Effector memory CD8-positive, alpha-beta T cell (primary cell): ENCODE measurements around the gene PROB1.

Experiments used
- ATAC-seq: fragments of 150-1000 bp; cut with Tn5 transposase; replicated peaks from 2 replicates; pipeline ENCODE4 v1.10.0; 2021; ENCODE audit warnings: mild to moderate bottlenecking, moderate library complexity
- DNase-seq, 3 experiments: peaks; one replicate each; pipeline ENCODE4 v3.0.0; 2021
- H3K27ac Mint-ChIP-seq, 2 donors: one replicate each; pipeline ENCODE4 v1.8.0; 2022; ENCODE audit warnings: mild to moderate bottlenecking in 2 of 2, mixed read lengths in 2 of 2, moderate library complexity in 2 of 2
- H3K27me3 Mint-ChIP-seq, 2 donors: one replicate each; pipeline ENCODE4 v1.8.0; 2022; ENCODE audit warnings: mixed read lengths in 2 of 2
- H3K36me3 Mint-ChIP-seq: one replicate; pipeline ENCODE4 v1.8.0; 2022; ENCODE audit warnings: mild to moderate bottlenecking, moderate library complexity, mixed read lengths; ENCODE audit not compliant: insufficient read depth
- H3K4me1 Mint-ChIP-seq, 2 donors: one replicate each; pipeline ENCODE4 v1.8.0; 2022; ENCODE audit warnings: low read depth in 2 of 2, mixed read lengths in 2 of 2
- H3K4me3 Mint-ChIP-seq, 2 donors: one replicate each; pipeline ENCODE4 v1.8.0; 2022; ENCODE audit warnings: mild to moderate bottlenecking in 2 of 2, mixed read lengths in 2 of 2, moderate library complexity in 2 of 2
- H3K9me3 Mint-ChIP-seq, 2 donors: one replicate each; pipeline ENCODE4 v1.8.0; 2022; ENCODE audit warnings: mixed read lengths in 2 of 2

PROB1 gene

DNA sequence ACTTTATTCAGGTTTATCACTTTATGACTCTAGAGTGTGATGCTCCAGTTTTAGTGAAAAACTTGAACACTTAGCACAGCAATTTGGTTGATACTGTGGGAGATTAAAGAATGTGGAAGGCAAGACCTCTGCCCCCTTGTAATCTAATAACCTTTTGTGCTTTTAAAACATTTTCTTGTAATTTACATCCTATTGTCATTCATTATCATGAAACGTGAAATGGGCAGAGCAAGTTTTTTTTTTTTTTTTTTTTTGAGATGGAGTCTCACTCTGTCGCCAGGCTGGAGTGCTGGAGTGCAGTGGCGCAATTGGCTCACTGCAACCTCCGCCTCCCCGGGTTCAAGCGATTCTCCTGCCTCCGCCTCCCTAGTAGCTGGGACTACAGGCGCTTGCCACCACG is 51.4 kb downstream of the PROB1 start:
- H3K27ac Mint-ChIP-seq: peak overlapping the region in 1 of 2 donors; percentile 98
- ATAC-seq (no peak), DNase-seq (no peak)
- H3K36me3 Mint-ChIP-seq: peaks cover 45% of the 10 kb centered on the region
- peaks cover 40 to 55% of the 10 kb centered on the region in 2 donors for H3K4me1 Mint-ChIP-seq
- H3K4me3 Mint-ChIP-seq: peak overlapping the region; percentile 90 to 93
- H3K27me3 Mint-ChIP-seq: no peaks in the 10 kb centered on the region
- H3K9me3 Mint-ChIP-seq: no peaks in the 10 kb centered on the region

DNA sequence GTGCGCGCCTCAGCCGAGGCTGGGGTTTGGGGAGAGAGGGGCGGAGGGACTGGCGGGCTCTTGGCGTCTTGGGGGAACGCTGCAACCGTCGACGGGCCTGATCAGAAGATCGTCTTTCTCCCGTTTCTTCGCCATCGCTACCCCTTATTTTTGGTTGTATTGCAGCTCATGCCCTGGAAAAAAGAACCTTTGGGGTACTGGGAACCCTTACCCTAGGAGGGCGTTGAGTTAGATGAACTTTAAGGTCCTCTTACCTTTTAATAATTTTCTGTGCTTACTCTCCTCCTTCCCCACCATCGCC is 52.5 kb downstream of the PROB1 start:
- ATAC-seq (peak; percentile 68), DNase-seq (peak in 2 of 3 experiments; percentile 74 to 78)
- Mint-ChIP-seq H3K27me3 (no peaks in the 10 kb centered on the region), H3K9me3 (no peaks in the 10 kb centered on the region), H3K27ac (peak overlapping the region; percentile 98), H3K4me3 (peak overlapping the region; percentile 90 to 93), H3K4me1 (peaks cover 40 to 49% of the 10 kb centered on the region in 2 donors), H3K36me3 (peaks cover 36% of the 10 kb centered on the region)

DNA sequence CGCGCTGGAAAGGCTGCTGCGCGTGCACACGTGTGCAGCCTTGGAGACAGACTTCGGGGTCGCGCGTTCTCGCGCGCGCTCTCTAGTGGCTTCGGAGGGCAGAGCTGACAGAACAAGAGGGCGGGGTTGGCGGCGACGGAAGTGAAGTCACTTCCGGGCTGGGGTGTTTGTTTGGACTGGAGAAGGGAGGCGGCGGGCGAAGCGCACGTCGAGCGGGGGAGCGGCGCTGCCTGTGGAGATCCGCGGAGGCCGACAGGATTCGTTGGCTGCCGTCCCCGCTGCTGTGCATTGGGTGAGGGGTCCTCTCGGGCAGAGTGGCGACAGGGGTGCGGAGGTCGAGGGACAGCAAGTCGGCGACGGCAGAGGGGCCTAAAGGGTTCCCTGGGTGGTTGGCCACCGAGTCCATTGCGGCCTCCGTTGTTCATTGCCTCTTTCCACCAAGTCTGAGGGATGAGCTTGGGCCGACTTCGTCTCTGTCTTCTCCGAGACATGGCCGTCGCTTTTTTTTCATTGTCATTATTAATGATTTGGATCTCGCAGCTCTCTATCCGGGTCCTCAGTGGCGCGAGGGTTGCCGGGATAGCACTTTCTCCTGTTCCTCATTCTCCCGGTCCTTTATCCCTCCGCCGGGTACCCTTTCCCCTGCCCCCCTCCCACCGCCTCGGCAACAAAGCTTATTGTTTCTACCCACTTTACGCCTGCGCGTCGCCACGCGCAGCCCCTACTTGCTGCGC is 53.0 kb downstream of the PROB1 start, which contains the start of gene PAIP2:
PAIP2 (plus strand) TSS at position 166 of the 734 bp plus-strand sequence. CDS start 21,931 bp downstream, outside the sequence.
- H3K27ac Mint-ChIP-seq: peak within 1 kb of the TSS; percentile 98
- ATAC-seq (peak; percentile 87), DNase-seq (peak; percentile 97)
- peaks cover 39 to 47% of the 10 kb centered on the region in 2 donors for H3K4me1 Mint-ChIP-seq
- peak within 1 kb of the TSS; percentile 90 to 93 for H3K4me3 Mint-ChIP-seq
- no peaks in the 10 kb centered on the region for H3K9me3 Mint-ChIP-seq
- H3K27me3 Mint-ChIP-seq: no peaks in the 10 kb centered on the region
- peaks cover 34% of the 10 kb centered on the region for H3K36me3 Mint-ChIP-seq

DNA sequence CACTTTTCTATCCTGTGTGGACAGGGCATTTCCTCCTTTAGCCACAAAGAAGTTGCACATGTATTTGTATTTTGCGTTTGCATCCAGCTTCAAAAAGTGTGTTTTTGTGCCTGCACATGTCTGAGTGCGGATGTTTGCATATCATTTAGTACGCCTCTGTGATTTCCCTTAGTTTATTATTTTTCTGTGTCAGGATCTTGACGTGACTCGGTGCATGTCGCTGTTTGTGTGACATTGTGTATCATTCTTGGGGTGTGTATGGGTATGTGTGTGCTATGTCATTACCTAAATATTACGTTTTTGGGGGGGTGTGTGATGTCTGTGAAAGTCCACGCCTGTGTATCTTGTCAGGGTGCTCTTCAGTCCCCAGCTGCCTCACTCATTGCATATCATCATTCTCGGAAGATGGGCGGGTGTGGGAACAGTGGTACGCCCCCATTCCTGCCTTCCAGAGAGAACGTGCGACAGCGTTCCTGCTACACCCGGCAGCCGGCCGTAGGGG is 53.7 kb downstream of the PROB1 start:
- H3K9me3 Mint-ChIP-seq: no peaks in the 10 kb centered on the region
- no peaks in the 10 kb centered on the region for H3K27me3 Mint-ChIP-seq
- peak overlapping the region; percentile 90 to 93 for H3K4me3 Mint-ChIP-seq
- DNase-seq (no peak), ATAC-seq (peak; percentile 18)
- H3K27ac Mint-ChIP-seq: peak overlapping the region; percentile 98
- peaks cover 35 to 47% of the 10 kb centered on the region in 2 donors for H3K4me1 Mint-ChIP-seq
- H3K36me3 Mint-ChIP-seq: peaks cover 37% of the 10 kb centered on the region
